ENCODE results near the gene PPARGC1A. TPM values are rescaled to one million over a fixed set of nuclear protein-coding genes. Genes with fewer than 3 reads are reported as not detected.

PPARGC1A gene
- total and polyA plus RNA-seq, 2 donors (not counting 1 experiment from before 2014, with no cell fraction given): not detected

- 100% methylated on average over 1 of the region's 2 CpGs for WGBS (ENCODE audit: insufficient coverage)
- no peak overlapping the region for H2AFZ ChIP-seq (ENCODE audit: insufficient read depth, low read depth, low read length, poor library complexity, severe bottlenecking)
- H3K9me3 ChIP-seq (ENCODE audit: control extremely low read depth in 1 of 3, control insufficient read depth in 2 of 3, insufficient read depth in 1 of 3, low read length in 2 of 3): peaks cover 0 to 3% (median 0%) of the 10 kb centered on the region in 3 donors
Measured at GRCh38 chr4:23811161-23811560, 78.7 kb downstream of the PPARGC1A start.

DNA sequence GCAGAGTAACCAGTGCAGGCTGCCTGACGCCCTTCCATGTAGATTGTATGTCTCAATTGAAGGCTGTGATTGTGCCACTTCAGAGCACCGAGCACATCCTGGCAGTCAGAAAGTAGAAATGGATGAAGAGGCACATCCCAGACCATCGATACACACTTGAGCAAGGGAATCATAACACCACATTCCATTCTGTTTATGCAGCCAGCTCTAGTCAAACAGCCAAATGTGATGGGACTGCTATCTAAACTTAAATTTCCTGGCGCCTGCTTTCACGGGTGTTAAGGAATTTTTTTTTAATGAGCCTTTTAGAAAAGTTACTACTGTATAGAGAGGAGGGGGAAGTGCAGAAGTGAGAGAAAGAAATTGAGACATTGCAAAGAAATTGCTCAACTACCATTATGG lies 84.4 kb downstream of the PPARGC1A start:
- Mint-ChIP-seq H3K4me3 (no peak overlapping the region), H3K27ac (no peak overlapping the region), H3K4me1 (no peaks in the 10 kb centered on the region), H3K27me3 (no peaks in the 10 kb centered on the region), H3K9me3 (ENCODE audit: insufficient read depth) (no peaks in the 10 kb centered on the region)
- no peak overlapping the region for H3K4me2 ChIP-seq (replicated peaks; ENCODE audit: low read depth, low read length, poor library complexity, severe bottlenecking)
- CTCF ChIA-PET: no interaction called here
- no peaks in the 10 kb centered on the region for H3K9me3 ChIP-seq (ENCODE audit: control extremely low read depth in 1 of 3, control insufficient read depth in 2 of 3, insufficient read depth in 1 of 3, low read length in 2 of 3)
- H3K4me1 ChIP-seq (ENCODE audit: control insufficient read depth in 2 of 2, insufficient read depth in 2 of 2, low read length in 2 of 2): no peaks in the 10 kb centered on the region
- ATAC-seq (ENCODE audit: low read depth) (no peak), DNase-seq (no peak)
- WGBS (ENCODE audit: insufficient coverage): 77% methylated on average over 2 of the region's 5 CpGs
- POLR2A ChIA-PET: no interaction called here
- intact Hi-C loops (cut with micrococcal nuclease): no loop called here
- no peaks in the 10 kb centered on the region for H3K36me3 ChIP-seq (replicated peaks in 1 of 2; ENCODE audit: control extremely low read depth in 1 of 2, control insufficient read depth in 1 of 2, extremely low read depth in 1 of 2, insufficient read depth in 2 of 2, low read length in 1 of 2)
- H2AFZ ChIP-seq (ENCODE audit: insufficient read depth, low read depth, low read length, poor library complexity, severe bottlenecking): no peak overlapping the region
- H3K27ac ChIP-seq (ENCODE audit: low read length in 2 of 2): no peak overlapping the region
- H3K9ac ChIP-seq (ENCODE audit: low read length): no peak overlapping the region
- TF ChIP-seq EZH2 (IDR thresholded peaks at IDR 0.05; ENCODE audit: borderline replicate concordance, insufficient read depth, low read depth, low read length, poor library complexity, severe bottlenecking) (no peak), CTCF (IDR thresholded peaks at IDR 0.05) (no peak)
- H4K20me1 ChIP-seq (ENCODE audit: control insufficient read depth, insufficient read depth, low read length, poor library complexity, severe bottlenecking): no peaks in the 10 kb centered on the region
- H3K79me2 ChIP-seq (ENCODE audit: control insufficient read depth, insufficient read depth, low read length): no peaks in the 10 kb centered on the region
- H3K4me3 ChIP-seq (ENCODE audit: control extremely low read depth in 1 of 5, extremely low read depth in 1 of 5, insufficient read depth in 1 of 5, low read depth in 2 of 5, low read length in 4 of 5): no peak overlapping the region
- H3K27me3 ChIP-seq (replicated peaks in 1 of 4; ENCODE audit: control extremely low read depth in 1 of 4, control insufficient read depth in 3 of 4, insufficient read depth in 4 of 4, low read length in 3 of 4): no peaks in the 10 kb centered on the region

More at GRCh38 chr4:23811161-23811560, 78.7 kb downstream of the PPARGC1A start:
- H3K27ac Mint-ChIP-seq: no peak overlapping the region
- H3K9me3 Mint-ChIP-seq (ENCODE audit: insufficient read depth): no peaks in the 10 kb centered on the region
- intact Hi-C loops (cut with micrococcal nuclease): no loop called here
- ChIA-PET POLR2A (no interaction called here), CTCF (no interaction called here)
- TF ChIP-seq CTCF (IDR thresholded peaks at IDR 0.05): no peak
- no peak for TF ChIP-seq EZH2 (IDR thresholded peaks at IDR 0.05; ENCODE audit: borderline replicate concordance, insufficient read depth, low read depth, low read length, poor library complexity, severe bottlenecking)
- no peak overlapping the region for H3K4me3 Mint-ChIP-seq
- no peaks in the 10 kb centered on the region for H3K27me3 Mint-ChIP-seq
- Histone ChIP-seq H3K27ac (ENCODE audit: low read length in 2 of 2) (no peak overlapping the region), H3K4me2 (replicated peaks; ENCODE audit: low read depth, low read length, poor library complexity, severe bottlenecking) (no peak overlapping the region), H3K4me3 (ENCODE audit: control extremely low read depth in 1 of 5, extremely low read depth in 1 of 5, insufficient read depth in 1 of 5, low read depth in 2 of 5, low read length in 4 of 5) (no peak overlapping the region), H3K27me3 (replicated peaks in 1 of 4; ENCODE audit: control extremely low read depth in 1 of 4, control insufficient read depth in 3 of 4, insufficient read depth in 4 of 4, low read length in 3 of 4) (no peaks in the 10 kb centered on the region), H3K9ac (ENCODE audit: low read length) (no peak overlapping the region), H3K4me1 (ENCODE audit: control insufficient read depth in 2 of 2, insufficient read depth in 2 of 2, low read length in 2 of 2) (no peaks in the 10 kb centered on the region), H4K20me1 (ENCODE audit: control insufficient read depth, insufficient read depth, low read length, poor library complexity, severe bottlenecking) (no peaks in the 10 kb centered on the region), H3K79me2 (ENCODE audit: control insufficient read depth, insufficient read depth, low read length) (no peaks in the 10 kb centered on the region), H3K36me3 (replicated peaks in 1 of 2; ENCODE audit: control extremely low read depth in 1 of 2, control insufficient read depth in 1 of 2, extremely low read depth in 1 of 2, insufficient read depth in 2 of 2, low read length in 1 of 2) (no peaks in the 10 kb centered on the region)
- DNase-seq (no peak), ATAC-seq (ENCODE audit: low read depth) (no peak)
- no peaks in the 10 kb centered on the region for H3K4me1 Mint-ChIP-seq

All from B cell (primary cell).